SK-N-SH treated with all-trans-retinoic acid at 6 μM for 48 hours (cell line): ENCODE data around the gene ARHGAP33.

Experiments
- ARNTL ChIP-seq: fragments of 450-650 bp; formaldehyde crosslinking; IDR thresholded peaks from 2 replicates; pipeline ENCODE4 v1.5.0; 2020; ENCODE audit warnings: low read depth, mild to moderate bottlenecking, moderate library complexity, borderline replicate concordance
- BACH2 ChIP-seq: fragments of 250-450 bp; sonication (Bioruptor Pico); IDR thresholded peaks from 2 replicates; pipeline ENCODE4 v1.9.0; 2021; ENCODE audit warnings: mild to moderate bottlenecking, borderline replicate concordance
- ESRRG ChIP-seq: fragments of 250-450 bp; sonication (Bioruptor Pico); IDR thresholded peaks from 2 replicates; pipeline ENCODE4 v1.6.1; 2021; ENCODE audit warnings: mild to moderate bottlenecking
- GLIS3 ChIP-seq: fragments of 250-450 bp; sonication (Bioruptor Pico); IDR thresholded peaks from 2 replicates; pipeline ENCODE4 v1.5.0; 2020; ENCODE audit warnings: mild to moderate bottlenecking, moderate library complexity
- ISL1 ChIP-seq: fragments of 250-450 bp; sonication (Bioruptor Pico); IDR thresholded peaks from 2 replicates; pipeline ENCODE4 v2.1.2; 2022; ENCODE audit warnings: mild to moderate bottlenecking, moderate library complexity
- RARB ChIP-seq: fragments of 250-450 bp; sonication (Bioruptor Pico); IDR thresholded peaks from 2 replicates; pipeline ENCODE4 v1.8.0; 2021; ENCODE audit warnings: mild to moderate bottlenecking, moderate library complexity
- ZFP3 ChIP-seq: fragments of 250-450 bp; sonication (Bioruptor Pico); IDR thresholded peaks from 2 replicates; pipeline ENCODE4 v1.5.0; 2020; ENCODE audit warnings: mild to moderate bottlenecking, moderate library complexity
- ZFP30 ChIP-seq: fragments of 450-650 bp; formaldehyde crosslinking; IDR thresholded peaks from 2 replicates; pipeline ENCODE4 v1.5.0; 2022; ENCODE audit warnings: mild to moderate bottlenecking, moderate library complexity
- ZNF8 ChIP-seq: fragments of 450-650 bp; formaldehyde crosslinking; IDR thresholded peaks from 2 replicates; pipeline ENCODE4 v1.5.0; 2020; ENCODE audit warnings: mild to moderate bottlenecking, moderate library complexity
- TF ChIP-seq, protein P1 (sequence below): fragments of 250-450 bp; sonication (Bioruptor Pico); IDR thresholded peaks from 2 replicates; pipeline ENCODE4 v1.5.0; 2020; ENCODE audit warnings: mild to moderate bottlenecking, moderate library complexity
- TF ChIP-seq, protein P2 (sequence below): fragments of 250-450 bp; sonication (Bioruptor Pico); IDR thresholded peaks from 2 replicates; pipeline ENCODE4 v1.5.1; 2020; ENCODE audit warnings: low read depth, mild to moderate bottlenecking, moderate library complexity

DNA sequence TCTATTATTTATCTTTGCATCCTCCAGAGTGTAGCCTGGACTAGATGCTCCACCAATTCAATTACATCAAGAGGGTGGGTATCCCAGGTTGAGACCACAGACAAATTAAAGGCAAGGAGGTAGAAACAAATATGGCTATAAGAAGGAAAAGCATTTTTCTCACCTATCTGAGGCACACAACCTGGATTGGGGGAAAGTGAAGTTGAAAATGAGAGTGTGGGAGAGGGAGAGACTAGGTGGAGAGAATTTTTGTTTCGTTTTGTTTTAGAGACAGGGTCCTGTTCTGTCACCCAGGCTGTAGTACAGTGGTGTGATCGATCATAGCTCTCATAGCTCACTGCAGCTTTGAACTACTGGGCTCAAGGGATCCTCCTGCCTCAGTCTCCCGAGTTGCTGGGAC lies 43.1 kb downstream of the ARHGAP33 start:
- no peak for TF ChIP-seq ISL1 (CRISPR knock-in tag)
- TF ChIP-seq BACH2 (CRISPR knock-in tag): no peak
- TF ChIP-seq, protein P1, sequence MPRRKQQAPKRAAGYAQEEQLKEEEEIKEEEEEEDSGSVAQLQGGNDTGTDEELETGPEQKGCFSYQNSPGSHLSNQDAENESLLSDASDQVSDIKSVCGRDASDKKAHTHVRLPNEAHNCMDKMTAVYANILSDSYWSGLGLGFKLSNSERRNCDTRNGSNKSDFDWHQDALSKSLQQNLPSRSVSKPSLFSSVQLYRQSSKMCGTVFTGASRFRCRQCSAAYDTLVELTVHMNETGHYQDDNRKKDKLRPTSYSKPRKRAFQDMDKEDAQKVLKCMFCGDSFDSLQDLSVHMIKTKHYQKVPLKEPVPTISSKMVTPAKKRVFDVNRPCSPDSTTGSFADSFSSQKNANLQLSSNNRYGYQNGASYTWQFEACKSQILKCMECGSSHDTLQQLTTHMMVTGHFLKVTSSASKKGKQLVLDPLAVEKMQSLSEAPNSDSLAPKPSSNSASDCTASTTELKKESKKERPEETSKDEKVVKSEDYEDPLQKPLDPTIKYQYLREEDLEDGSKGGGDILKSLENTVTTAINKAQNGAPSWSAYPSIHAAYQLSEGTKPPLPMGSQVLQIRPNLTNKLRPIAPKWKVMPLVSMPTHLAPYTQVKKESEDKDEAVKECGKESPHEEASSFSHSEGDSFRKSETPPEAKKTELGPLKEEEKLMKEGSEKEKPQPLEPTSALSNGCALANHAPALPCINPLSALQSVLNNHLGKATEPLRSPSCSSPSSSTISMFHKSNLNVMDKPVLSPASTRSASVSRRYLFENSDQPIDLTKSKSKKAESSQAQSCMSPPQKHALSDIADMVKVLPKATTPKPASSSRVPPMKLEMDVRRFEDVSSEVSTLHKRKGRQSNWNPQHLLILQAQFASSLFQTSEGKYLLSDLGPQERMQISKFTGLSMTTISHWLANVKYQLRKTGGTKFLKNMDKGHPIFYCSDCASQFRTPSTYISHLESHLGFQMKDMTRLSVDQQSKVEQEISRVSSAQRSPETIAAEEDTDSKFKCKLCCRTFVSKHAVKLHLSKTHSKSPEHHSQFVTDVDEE: no peak
- TF ChIP-seq GLIS3: no peak
- TF ChIP-seq ZFP3: no peak
- TF ChIP-seq, protein P2, sequence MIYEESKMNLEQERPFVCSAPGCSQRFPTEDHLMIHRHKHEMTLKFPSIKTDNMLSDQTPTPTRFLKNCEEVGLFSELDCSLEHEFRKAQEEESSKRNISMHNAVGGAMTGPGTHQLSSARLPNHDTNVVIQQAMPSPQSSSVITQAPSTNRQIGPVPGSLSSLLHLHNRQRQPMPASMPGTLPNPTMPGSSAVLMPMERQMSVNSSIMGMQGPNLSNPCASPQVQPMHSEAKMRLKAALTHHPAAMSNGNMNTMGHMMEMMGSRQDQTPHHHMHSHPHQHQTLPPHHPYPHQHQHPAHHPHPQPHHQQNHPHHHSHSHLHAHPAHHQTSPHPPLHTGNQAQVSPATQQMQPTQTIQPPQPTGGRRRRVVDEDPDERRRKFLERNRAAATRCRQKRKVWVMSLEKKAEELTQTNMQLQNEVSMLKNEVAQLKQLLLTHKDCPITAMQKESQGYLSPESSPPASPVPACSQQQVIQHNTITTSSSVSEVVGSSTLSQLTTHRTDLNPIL (CRISPR knock-in tag): no peak
- TF ChIP-seq ZFP30 (CRISPR knock-in tag): no peak
- TF ChIP-seq ZNF8 (CRISPR knock-in tag): no peak
- no peak for TF ChIP-seq ARNTL (CRISPR knock-in tag)
- no peak for TF ChIP-seq ESRRG (CRISPR knock-in tag)
- no peak for TF ChIP-seq RARB (CRISPR knock-in tag)
